Astrocyte of the cerebellum (primary cell): ENCODE data around the gene TENT5A.

Source experiments
- DNase-seq: peaks from one replicate; pipeline ENCODE4 v3.0.0-alpha.2; 2011; ENCODE audit warnings: low read depth
- H3K4me3 ChIP-seq: 2 replicates; pipeline ENCODE4 v1.5.1; 2011; ENCODE audit warnings: mild to moderate bottlenecking, low read depth, low read length, moderate library complexity
- in situ Hi-C: cut with HindIII; loops from 2 replicates; pipeline ENCODE4 v1.10.0; 2017; ENCODE audit warnings: low sequenced_read_pairs
- TF ChIP-seq, protein P1 (sequence below): IDR thresholded peaks from 2 replicates; pipeline ENCODE4 v1.5.1; 2012; ENCODE audit warnings: low read length, low read depth, moderate library complexity, mild to moderate bottlenecking; ENCODE audit errors: missing control alignments

The TENT5A gene

DNA sequence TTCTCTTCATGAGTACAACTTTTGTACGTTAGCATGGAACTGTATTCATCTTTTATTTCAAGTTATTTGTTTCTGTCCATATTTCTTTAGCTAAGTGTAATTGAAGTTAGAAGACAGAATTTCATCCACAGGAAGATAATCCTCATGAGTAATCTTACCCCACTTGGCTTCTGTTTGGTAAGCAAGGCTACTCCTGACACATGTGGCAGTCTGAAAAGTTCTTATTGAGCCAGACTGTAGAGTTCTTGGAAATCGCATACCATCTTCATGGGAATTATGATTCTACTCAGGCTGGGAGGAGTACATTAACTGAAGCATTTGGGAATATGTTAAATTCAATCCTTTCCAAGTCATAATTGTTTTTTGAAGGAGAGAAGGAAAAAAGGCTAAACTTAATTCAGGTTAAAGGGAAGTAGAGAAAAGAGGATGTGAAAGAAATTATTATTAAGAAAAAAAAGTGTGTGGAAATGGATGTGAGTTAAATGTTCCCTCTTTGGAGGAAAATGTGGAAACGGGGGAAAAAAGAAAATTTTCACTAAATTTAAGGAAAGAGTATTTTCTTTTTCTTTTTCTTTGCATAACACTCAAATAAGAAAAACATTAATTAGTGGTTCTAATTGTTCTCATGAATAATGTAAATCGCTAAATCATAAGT, 41.5 kb upstream of the TENT5A start:
- in situ Hi-C loops, result no loop called here
- DNase-seq, result no peak
- H3K4me3 ChIP-seq, result no peak overlapping the region
- TF ChIP-seq, protein P1, sequence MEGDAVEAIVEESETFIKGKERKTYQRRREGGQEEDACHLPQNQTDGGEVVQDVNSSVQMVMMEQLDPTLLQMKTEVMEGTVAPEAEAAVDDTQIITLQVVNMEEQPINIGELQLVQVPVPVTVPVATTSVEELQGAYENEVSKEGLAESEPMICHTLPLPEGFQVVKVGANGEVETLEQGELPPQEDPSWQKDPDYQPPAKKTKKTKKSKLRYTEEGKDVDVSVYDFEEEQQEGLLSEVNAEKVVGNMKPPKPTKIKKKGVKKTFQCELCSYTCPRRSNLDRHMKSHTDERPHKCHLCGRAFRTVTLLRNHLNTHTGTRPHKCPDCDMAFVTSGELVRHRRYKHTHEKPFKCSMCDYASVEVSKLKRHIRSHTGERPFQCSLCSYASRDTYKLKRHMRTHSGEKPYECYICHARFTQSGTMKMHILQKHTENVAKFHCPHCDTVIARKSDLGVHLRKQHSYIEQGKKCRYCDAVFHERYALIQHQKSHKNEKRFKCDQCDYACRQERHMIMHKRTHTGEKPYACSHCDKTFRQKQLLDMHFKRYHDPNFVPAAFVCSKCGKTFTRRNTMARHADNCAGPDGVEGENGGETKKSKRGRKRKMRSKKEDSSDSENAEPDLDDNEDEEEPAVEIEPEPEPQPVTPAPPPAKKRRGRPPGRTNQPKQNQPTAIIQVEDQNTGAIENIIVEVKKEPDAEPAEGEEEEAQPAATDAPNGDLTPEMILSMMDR, result no peak

DNA sequence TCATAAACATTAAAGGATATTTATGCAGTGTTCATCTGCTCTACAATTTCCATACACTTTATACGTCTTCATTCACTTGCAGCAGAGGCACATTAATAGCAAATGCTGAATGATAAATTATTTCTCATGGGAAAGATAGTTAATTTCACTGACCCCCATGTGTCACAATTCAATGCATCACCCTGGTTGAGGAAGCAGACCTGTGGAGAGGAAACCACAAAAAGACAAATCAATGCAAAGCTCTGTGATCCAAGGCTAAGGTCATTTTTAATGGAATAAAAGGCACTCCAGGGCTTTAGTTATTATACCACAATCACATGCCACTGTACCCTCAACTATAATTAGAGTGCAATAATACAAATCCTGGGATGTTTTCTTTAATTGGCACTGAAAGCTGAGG, 40.3 kb upstream of the TENT5A start:
- in situ Hi-C loops, result no loop called here
- TF ChIP-seq, protein P1, result no peak
- no peak overlapping the region for H3K4me3 ChIP-seq
- DNase-seq, result peak; percentile 68

DNA sequence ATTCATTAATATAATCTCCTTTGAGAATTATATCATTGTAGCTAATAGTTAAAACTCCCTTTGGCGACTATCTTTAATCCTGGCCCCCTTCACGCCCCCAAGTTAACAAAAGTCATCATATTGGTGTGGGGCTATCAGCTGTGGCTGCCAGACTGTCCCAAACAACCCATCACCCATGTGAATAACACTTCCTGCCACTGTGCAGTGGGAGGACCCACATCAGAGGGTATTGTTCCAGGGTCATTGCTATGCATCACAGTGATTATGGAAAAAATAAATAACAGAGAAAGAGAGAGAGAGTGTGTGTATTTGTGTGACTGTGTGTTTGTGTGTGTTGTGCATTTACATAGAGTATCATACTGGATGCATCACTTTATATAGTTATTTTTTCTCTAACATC, 39.3 kb upstream of the TENT5A start:
- no peak for DNase-seq
- H3K4me3 ChIP-seq, result no peak overlapping the region
- in situ Hi-C loops, result no loop called here
- TF ChIP-seq, protein P1, result no peak

DNA sequence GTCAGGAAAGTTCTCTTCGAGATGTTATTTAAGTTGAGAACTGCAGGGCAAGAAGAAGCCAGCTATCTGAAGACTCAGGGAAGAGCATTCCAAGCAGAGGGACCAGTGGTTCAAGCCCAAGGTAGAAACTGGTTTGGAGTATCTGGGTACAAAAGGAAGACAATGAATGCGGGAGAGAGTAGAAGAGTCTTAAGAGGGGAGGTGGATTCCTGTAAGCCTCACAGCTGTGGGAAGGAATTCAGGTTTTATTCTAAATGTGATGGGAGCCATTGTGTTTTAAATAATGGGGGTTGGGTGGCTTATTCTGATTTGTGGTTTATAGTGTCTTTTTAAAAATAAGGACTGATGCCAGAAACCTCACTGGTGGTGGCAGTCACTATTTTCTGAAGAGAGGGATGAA, 37.6 kb upstream of the TENT5A start:
- H3K4me3 ChIP-seq, result no peak overlapping the region
- TF ChIP-seq, protein P1, result no peak
- in situ Hi-C loops, result no loop called here
- no peak for DNase-seq

DNA sequence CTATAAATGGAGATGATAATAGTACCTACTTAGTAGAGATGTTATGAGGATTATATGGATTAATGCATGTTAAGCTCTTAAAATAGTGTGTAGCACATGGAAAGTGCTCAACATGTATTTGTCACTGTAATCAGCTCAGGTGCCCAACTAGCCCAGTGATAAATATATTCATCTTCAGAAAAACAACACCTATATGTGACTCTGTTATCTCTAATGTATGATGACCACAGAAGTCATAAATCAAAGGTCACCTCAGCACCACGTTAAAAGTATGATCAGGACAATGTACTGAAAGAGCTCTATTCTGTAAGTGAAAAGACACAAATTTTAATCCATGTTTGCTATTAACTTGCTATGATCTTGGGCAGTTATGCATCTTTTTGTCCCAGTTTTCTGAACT, 36.8 kb upstream of the TENT5A start:
- in situ Hi-C loops, result no loop called here
- TF ChIP-seq, protein P1, result no peak
- no peak overlapping the region for H3K4me3 ChIP-seq
- no peak for DNase-seq

DNA sequence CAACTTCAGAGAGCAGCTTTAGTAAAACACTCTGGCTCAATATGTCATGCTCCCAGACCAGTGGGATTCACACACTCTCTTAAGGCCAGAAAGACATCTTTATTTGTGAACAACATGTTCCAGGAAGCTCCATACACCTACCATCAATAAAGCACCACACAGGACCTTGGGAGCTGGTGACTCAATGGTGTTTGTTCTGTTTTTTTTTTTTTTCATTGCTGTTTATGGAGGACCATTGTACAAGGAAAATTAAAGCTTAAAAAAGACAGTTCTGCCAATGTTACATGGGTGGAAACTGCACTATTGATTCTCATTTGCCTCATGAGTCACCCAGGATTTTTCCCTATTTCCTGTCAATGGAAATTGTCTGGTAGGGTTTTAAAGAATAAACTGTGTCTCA, 36.3 kb upstream of the TENT5A start:
- in situ Hi-C loops, result no loop called here
- no peak for DNase-seq

More for the DNA sequence above, 36.3 kb upstream of the TENT5A start:
- TF ChIP-seq, protein P1, result no peak
- H3K4me3 ChIP-seq, result no peak overlapping the region
